GM12865 (cell line): ENCODE measurements around the gene FKBP8.

Experiments
- DNase-seq: peaks from one replicate; pipeline ENCODE4 v3.0.0; 2010; ENCODE audit warnings: low read depth
- H3K4me3 ChIP-seq: 2 replicates; pipeline ENCODE4 v1.5.1; 2011; ENCODE audit warnings: mild to moderate bottlenecking, low read depth, low read length, control low read depth
- TF ChIP-seq, protein P1 (sequence below): IDR thresholded peaks from 2 replicates; pipeline ENCODE4 v1.5.1; 2011; ENCODE audit warnings: low read length, control low read depth, low read depth, inconsistent platforms; ENCODE audit not compliant: insufficient read depth; ENCODE audit errors: missing control alignments

The FKBP8 gene

GRCh38 chr19:18539372-18539771, 4.0 kb downstream of the FKBP8 start:
- no peak for DNase-seq
- TF ChIP-seq, protein P1, sequence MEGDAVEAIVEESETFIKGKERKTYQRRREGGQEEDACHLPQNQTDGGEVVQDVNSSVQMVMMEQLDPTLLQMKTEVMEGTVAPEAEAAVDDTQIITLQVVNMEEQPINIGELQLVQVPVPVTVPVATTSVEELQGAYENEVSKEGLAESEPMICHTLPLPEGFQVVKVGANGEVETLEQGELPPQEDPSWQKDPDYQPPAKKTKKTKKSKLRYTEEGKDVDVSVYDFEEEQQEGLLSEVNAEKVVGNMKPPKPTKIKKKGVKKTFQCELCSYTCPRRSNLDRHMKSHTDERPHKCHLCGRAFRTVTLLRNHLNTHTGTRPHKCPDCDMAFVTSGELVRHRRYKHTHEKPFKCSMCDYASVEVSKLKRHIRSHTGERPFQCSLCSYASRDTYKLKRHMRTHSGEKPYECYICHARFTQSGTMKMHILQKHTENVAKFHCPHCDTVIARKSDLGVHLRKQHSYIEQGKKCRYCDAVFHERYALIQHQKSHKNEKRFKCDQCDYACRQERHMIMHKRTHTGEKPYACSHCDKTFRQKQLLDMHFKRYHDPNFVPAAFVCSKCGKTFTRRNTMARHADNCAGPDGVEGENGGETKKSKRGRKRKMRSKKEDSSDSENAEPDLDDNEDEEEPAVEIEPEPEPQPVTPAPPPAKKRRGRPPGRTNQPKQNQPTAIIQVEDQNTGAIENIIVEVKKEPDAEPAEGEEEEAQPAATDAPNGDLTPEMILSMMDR: no peak
- no peak overlapping the region for H3K4me3 ChIP-seq

DNA sequence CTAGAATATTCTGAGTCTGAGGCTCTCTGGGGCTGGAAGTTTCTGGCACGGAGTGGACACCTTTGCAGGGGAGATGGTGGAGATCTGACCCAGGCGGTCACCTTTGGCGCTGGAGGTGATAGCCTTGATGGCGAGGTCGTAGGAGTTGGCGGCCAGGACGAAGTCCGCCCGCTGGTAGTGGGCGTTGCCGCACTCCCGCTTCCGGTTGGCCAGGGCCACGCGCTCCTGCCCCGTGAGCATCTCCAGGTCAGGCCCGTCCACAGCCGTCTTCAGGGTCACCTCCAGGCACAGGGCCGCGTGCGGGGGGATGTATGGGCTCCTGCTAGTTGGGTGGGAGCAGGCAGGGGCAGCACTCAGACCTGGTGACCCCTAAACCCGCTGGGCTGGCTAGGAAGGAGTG, 5.3 kb downstream of the FKBP8 start:
- TF ChIP-seq, protein P1: no peak
- DNase-seq: no peak
- no peak overlapping the region for H3K4me3 ChIP-seq

DNA sequence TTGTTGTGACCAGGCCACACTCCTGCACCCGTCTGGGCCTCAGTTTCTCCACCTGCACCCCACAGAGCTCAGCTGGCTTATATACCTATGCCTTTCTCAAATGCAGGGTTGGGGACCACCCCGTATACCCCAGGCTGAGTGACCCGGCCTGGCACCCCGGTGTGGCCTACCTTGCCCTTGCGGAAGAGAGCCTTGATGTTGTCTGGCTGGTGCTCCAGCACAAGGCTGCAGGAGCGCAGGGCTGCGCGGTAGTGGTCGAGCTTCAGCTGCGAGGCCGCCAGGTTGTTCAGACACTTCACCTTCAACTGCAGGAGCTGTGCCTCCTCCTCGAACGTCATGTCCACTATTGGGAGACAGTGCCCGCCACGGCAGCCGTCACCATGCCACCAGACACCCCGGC, 5.9 kb downstream of the FKBP8 start:
- DNase-seq: no peak
- no peak overlapping the region for H3K4me3 ChIP-seq
- TF ChIP-seq, protein P1: no peak

DNA sequence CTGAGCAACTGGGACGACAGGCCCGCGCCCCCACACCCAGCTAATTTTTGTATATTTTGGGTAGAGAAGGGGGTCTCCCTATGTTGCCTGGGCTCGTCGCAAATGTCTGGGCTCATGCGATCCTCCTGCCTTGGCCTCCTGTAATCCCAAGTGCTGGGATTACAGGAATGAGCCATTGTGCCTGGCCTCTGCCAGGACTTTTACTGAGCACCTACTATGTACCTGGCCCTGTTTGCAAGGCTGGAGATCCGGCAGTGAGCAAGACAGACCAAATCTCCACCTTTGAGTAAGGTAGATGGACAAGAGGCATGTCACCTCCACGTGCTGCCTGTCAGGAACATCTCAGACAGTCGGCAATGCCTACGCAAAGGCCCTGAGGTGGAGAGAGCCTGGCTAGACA, 6.9 kb downstream of the FKBP8 start:
- DNase-seq: no peak
- TF ChIP-seq, protein P1: no peak
- no peak overlapping the region for H3K4me3 ChIP-seq

- TF ChIP-seq, protein P1: no peak
- no peak overlapping the region for H3K4me3 ChIP-seq
- no peak for DNase-seq
These were observed 10.3 kb downstream of the FKBP8 start for GRCh38 chr19:18533058-18533457.

DNA sequence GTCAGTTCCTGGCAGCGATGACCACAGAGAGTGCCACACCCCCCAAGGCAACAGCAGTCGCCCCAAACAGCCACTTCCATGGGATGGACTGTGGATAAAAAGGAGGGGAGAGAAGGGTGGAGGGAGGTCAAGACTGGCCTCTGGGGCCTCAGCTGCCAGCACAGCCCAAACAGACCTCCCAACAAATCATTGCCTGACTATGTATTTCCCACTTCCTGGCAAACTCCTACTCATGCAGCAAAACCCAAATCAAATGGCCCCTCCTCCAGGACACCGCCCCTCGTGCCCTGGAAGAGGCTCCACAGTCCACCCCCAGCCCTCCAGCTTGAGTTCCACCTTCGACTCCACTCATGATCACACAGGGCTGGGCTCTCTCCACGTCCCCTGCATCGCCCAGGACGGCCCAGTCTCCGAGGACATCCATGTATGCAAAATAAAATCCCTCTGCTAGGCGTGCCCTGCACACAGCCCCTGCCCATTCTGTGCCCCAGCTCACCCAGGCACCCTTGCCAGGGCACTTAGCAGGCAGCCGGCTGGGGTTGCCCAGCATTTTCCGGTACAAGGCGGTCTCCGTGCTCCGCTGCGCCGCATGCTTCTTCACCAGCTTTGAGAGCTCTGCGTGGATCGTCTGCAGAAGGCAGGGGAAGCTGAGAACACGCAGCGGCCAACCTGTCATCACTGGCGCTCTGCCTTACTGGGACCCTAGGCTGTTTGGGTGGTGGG, 11.0 kb downstream of the FKBP8 start:
- no peak overlapping the region for H3K4me3 ChIP-seq
- TF ChIP-seq, protein P1: no peak
- DNase-seq: no peak

- no peak for DNase-seq
- TF ChIP-seq, protein P1: no peak
- H3K4me3 ChIP-seq: no peak overlapping the region
These were observed 11.9 kb downstream of the FKBP8 start for GRCh38 chr19:18531485-18531884.
